ENCODE data around the gene XXYLT1. TPM values are rescaled to one million over a fixed set of nuclear protein-coding genes. Genes with fewer than 3 reads are reported as not detected.

Gene XXYLT1
- total and polyA plus RNA-seq, 9 of the 15 experiments (the other 6 are each of a cell fraction or from before 2014, with no cell fraction given): 1.9 to 18.9 (median 15.0) TPM

GRCh38 chr3:195162033-195162669, 108.8 kb downstream of the XXYLT1 start (continued):
- TF ChIP-seq, protein P1, sequence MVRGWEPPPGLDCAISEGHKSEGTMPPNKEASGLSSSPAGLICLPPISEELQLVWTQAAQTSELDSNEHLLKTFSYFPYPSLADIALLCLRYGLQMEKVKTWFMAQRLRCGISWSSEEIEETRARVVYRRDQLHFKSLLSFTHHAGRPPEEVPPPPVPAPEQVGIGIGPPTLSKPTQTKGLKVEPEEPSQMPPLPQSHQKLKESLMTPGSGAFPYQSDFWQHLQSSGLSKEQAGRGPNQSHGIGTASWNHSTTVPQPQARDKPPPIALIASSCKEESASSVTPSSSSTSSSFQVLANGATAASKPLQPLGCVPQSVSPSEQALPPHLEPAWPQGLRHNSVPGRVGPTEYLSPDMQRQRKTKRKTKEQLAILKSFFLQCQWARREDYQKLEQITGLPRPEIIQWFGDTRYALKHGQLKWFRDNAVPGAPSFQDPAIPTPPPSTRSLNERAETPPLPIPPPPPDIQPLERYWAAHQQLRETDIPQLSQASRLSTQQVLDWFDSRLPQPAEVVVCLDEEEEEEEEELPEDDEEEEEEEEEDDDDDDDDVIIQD (CRISPR knock-in tag; IDR thresholded peaks at IDR 0.05): no peak
- TF ChIP-seq KAT2B (IDR thresholded peaks at IDR 0.05; ENCODE audit: low read depth, low read length) (no peak), EP300 (IDR thresholded peaks at IDR 0.05; ENCODE audit: low read length) (peak; percentile 84; the same call in 1 of the 2 replicates), TCFL5 (CRISPR knock-in tag; conservative IDR thresholded peaks at IDR 0.05) (no peak), U2AF2 (optimal IDR thresholded peaks at IDR 0.05; ENCODE audit: low read depth, low read length) (no peak), POLR2B (IDR thresholded peaks at IDR 0.05; ENCODE audit: low read depth, partially characterized antibody) (no peak), ZNF75A (CRISPR knock-in tag; IDR thresholded peaks at IDR 0.05) (peak; percentile 13; the same call in 1 of the 2 replicates), ZNF444 (CRISPR knock-in tag; IDR thresholded peaks at IDR 0.05) (peak; percentile 55; the same call in 1 of the 2 replicates), ERF (CRISPR knock-in tag; IDR thresholded peaks at IDR 0.05) (0 out of 2 replicates have a peak, but pooled peaks have one; percentile 42), TAL1 (IDR thresholded peaks at IDR 0.05) (peak; percentile 70), ZNF764 (CRISPR knock-in tag; IDR thresholded peaks at IDR 0.05; ENCODE audit: low read depth) (no peak), ZNF217 (CRISPR knock-in tag; IDR thresholded peaks at IDR 0.05) (no peak), MED1 (CRISPR knock-in tag; IDR thresholded peaks at IDR 0.05; ENCODE audit: borderline replicate concordance) (no peak), SMARCA5 (IDR thresholded peaks at IDR 0.05) (no peak), POLR2AphosphoS5 (IDR thresholded peaks at IDR 0.05; ENCODE audit: control insufficient read depth, insufficient read depth, low read depth, low read length) (peak; percentile 53; the same call in 1 of the 2 replicates), ETS2 (tag; IDR thresholded peaks at IDR 0.05; ENCODE audit: borderline replicate concordance, poor library complexity, severe bottlenecking) (no peak), CCAR2 (IDR thresholded peaks at IDR 0.05; ENCODE audit: low read depth, low read length) (no peak), SAFB2 (IDR thresholded peaks at IDR 0.05; ENCODE audit: borderline replicate concordance, low read depth, low read length, severe bottlenecking) (no peak)
- TF ChIP-seq, protein P2, sequence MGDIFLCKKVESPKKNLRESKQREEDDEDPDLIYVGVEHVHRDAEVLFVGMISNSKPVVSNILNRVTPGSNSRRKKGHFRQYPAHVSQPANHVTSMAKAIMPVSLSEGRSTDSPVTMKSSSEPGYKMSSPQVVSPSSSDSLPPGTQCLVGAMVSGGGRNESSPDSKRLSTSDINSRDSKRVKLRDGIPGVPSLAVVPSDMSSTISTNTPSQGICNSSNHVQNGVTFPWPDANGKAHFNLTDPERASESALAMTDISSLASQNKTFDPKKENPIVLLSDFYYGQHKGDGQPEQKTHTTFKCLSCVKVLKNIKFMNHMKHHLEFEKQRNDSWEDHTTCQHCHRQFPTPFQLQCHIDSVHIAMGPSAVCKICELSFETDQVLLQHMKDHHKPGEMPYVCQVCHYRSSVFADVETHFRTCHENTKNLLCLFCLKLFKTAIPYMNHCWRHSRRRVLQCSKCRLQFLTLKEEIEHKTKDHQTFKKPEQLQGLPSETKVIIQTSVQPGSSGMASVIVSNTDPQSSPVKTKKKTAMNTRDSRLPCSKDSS (IDR thresholded peaks at IDR 0.05; ENCODE audit: low read depth, partially characterized antibody): no peak
- TF ChIP-seq, protein P3, sequence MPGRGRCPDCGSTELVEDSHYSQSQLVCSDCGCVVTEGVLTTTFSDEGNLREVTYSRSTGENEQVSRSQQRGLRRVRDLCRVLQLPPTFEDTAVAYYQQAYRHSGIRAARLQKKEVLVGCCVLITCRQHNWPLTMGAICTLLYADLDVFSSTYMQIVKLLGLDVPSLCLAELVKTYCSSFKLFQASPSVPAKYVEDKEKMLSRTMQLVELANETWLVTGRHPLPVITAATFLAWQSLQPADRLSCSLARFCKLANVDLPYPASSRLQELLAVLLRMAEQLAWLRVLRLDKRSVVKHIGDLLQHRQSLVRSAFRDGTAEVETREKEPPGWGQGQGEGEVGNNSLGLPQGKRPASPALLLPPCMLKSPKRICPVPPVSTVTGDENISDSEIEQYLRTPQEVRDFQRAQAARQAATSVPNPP (IDR thresholded peaks at IDR 0.05; ENCODE audit: borderline replicate concordance, insufficient read depth, insufficient read length): no peak
- TF ChIP-seq, protein P4, sequence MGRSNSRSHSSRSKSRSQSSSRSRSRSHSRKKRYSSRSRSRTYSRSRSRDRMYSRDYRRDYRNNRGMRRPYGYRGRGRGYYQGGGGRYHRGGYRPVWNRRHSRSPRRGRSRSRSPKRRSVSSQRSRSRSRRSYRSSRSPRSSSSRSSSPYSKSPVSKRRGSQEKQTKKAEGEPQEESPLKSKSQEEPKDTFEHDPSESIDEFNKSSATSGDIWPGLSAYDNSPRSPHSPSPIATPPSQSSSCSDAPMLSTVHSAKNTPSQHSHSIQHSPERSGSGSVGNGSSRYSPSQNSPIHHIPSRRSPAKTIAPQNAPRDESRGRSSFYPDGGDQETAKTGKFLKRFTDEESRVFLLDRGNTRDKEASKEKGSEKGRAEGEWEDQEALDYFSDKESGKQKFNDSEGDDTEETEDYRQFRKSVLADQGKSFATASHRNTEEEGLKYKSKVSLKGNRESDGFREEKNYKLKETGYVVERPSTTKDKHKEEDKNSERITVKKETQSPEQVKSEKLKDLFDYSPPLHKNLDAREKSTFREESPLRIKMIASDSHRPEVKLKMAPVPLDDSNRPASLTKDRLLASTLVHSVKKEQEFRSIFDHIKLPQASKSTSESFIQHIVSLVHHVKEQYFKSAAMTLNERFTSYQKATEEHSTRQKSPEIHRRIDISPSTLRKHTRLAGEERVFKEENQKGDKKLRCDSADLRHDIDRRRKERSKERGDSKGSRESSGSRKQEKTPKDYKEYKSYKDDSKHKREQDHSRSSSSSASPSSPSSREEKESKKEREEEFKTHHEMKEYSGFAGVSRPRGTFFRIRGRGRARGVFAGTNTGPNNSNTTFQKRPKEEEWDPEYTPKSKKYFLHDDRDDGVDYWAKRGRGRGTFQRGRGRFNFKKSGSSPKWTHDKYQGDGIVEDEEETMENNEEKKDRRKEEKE (IDR thresholded peaks at IDR 0.05; ENCODE audit: borderline replicate concordance in 1 of 2, control insufficient read depth in 1 of 2, low read depth in 2 of 2, low read length in 1 of 2): no peak

Data from K562 (cell line).